Measurements from ENCODE around the gene IGF2BP1. TPM values are rescaled to one million over a fixed set of nuclear protein-coding genes. Genes with fewer than 3 reads are reported as not detected.
"Not testable (repeated sequence)": the region's sequence is repeated elsewhere in the genome, so short reads cannot be mapped to it uniquely, and the experiment has no call there.

IGF2BP1 gene
- total RNA-seq, 4 donors from 2014 or later: not detected

- no peaks in the 10 kb centered on the region for H3K9me3 ChIP-seq
- WGBS: 55% methylated on average over 3 of the region's 6 CpGs
- H3K27ac ChIP-seq: no peak overlapping the region
- DNase-seq (ENCODE audit: low spot score in 2 of 2): peak in 1 of 2 donors; percentile 67
- peaks cover 23% of the 10 kb centered on the region for H3K27me3 ChIP-seq
- H3K4me3 ChIP-seq: no peak overlapping the region
- no peaks in the 10 kb centered on the region for H3K36me3 ChIP-seq
- TF ChIP-seq EP300 (IDR thresholded peaks at IDR 0.05) (no peak), CTCF (IDR thresholded peaks at IDR 0.05) (no peak), POLR2AphosphoS5 (IDR thresholded peaks at IDR 0.05) (no peak), POLR2A (IDR thresholded peaks at IDR 0.05) (no peak)
- H3K4me1 ChIP-seq: no peaks in the 10 kb centered on the region
Observed at GRCh38 chr17:49022391-49022941, 25.3 kb downstream of the IGF2BP1 start.

GRCh38 chr17:49024523-49024922 is 27.3 kb downstream of the IGF2BP1 start:
- no peaks in the 10 kb centered on the region for H3K36me3 ChIP-seq
- H3K9me3 ChIP-seq: no peaks in the 10 kb centered on the region
- TF ChIP-seq POLR2A (IDR thresholded peaks at IDR 0.05) (no peak), EP300 (IDR thresholded peaks at IDR 0.05) (no peak), CTCF (IDR thresholded peaks at IDR 0.05) (no peak), POLR2AphosphoS5 (IDR thresholded peaks at IDR 0.05) (no peak)
- DNase-seq (ENCODE audit: low spot score in 2 of 2): no peak
- no peak overlapping the region for H3K4me3 ChIP-seq
- H3K27me3 ChIP-seq: peaks cover 18% of the 10 kb centered on the region
- no peak overlapping the region for H3K27ac ChIP-seq
- no peaks in the 10 kb centered on the region for H3K4me1 ChIP-seq
- WGBS: 85% methylated on average over 3 of the region's 3 CpGs

- not testable (repeated sequence) for H3K4me1 ChIP-seq; H3K4me3 ChIP-seq; DNase-seq (ENCODE audit: low spot score in 2 of 2); H3K36me3 ChIP-seq; H3K9me3 ChIP-seq; H3K27ac ChIP-seq
- H3K27me3 ChIP-seq: peaks cover 12% of the 10 kb centered on the region
- WGBS: 79% methylated on average over 4 of the region's 4 CpGs
Observed at GRCh38 chr17:49026447-49026846, 29.3 kb downstream of the IGF2BP1 start.

GRCh38 chr17:49028271-49028670 is 31.1 kb downstream of the IGF2BP1 start:
- Histone ChIP-seq H3K36me3 (no peaks in the 10 kb centered on the region), H3K4me3 (no peak overlapping the region), H3K27ac (no peak overlapping the region), H3K9me3 (no peaks in the 10 kb centered on the region), H3K27me3 (peaks cover 21% of the 10 kb centered on the region), H3K4me1 (no peaks in the 10 kb centered on the region)
- no peak for DNase-seq (ENCODE audit: low spot score in 2 of 2)
- no peak for TF ChIP-seq CTCF (IDR thresholded peaks at IDR 0.05)
- TF ChIP-seq EP300 (IDR thresholded peaks at IDR 0.05): no peak
- no peak for TF ChIP-seq POLR2AphosphoS5 (IDR thresholded peaks at IDR 0.05)
- TF ChIP-seq POLR2A (IDR thresholded peaks at IDR 0.05): no peak
- whole genome bisulfite sequencing: 93% methylated on average over 1 of the region's 1 CpG

GRCh38 chr17:49029801-49030200 is 32.6 kb downstream of the IGF2BP1 start:
- 61% methylated on average over 3 of the region's 3 CpGs for WGBS
- Histone ChIP-seq H3K27ac (no peak overlapping the region), H3K27me3 (peaks cover 16% of the 10 kb centered on the region), H3K36me3 (no peaks in the 10 kb centered on the region), H3K4me3 (no peak overlapping the region), H3K9me3 (no peaks in the 10 kb centered on the region), H3K4me1 (no peaks in the 10 kb centered on the region)
- TF ChIP-seq POLR2A (IDR thresholded peaks at IDR 0.05) (no peak), CTCF (IDR thresholded peaks at IDR 0.05) (no peak), POLR2AphosphoS5 (IDR thresholded peaks at IDR 0.05) (no peak), EP300 (IDR thresholded peaks at IDR 0.05) (no peak)
- no peak for DNase-seq (ENCODE audit: low spot score in 2 of 2)

Measured in suprapubic skin (tissue), 4 donors.